OCI-LY1 (cell line): ENCODE results near the gene STAG2.

Experiments used
- EZH2 ChIP-seq: fragments of 200-600 bp; sonication (generic), shearing (Covaris generic); IDR thresholded peaks from 2 replicates; pipeline ENCODE4 v1.8.0; 2017; ENCODE audit warnings: borderline replicate concordance, mixed run types, mild to moderate bottlenecking, antibody characterized with exemption, low read length, moderate library complexity, mixed read lengths
- TF ChIP-seq, protein P1 (sequence below): fragments of 200-600 bp; sonication (generic), shearing (Covaris generic); IDR thresholded peaks from 2 replicates; pipeline ENCODE4 v1.5.1; 2017; ENCODE audit warnings: mild to moderate bottlenecking, antibody characterized with exemption, low read length, moderate library complexity, mixed read lengths

GRCh38 chrX:123994730-123995129, 33.2 kb downstream of the STAG2 start:
- TF ChIP-seq EZH2, result no peak
- TF ChIP-seq, protein P1, sequence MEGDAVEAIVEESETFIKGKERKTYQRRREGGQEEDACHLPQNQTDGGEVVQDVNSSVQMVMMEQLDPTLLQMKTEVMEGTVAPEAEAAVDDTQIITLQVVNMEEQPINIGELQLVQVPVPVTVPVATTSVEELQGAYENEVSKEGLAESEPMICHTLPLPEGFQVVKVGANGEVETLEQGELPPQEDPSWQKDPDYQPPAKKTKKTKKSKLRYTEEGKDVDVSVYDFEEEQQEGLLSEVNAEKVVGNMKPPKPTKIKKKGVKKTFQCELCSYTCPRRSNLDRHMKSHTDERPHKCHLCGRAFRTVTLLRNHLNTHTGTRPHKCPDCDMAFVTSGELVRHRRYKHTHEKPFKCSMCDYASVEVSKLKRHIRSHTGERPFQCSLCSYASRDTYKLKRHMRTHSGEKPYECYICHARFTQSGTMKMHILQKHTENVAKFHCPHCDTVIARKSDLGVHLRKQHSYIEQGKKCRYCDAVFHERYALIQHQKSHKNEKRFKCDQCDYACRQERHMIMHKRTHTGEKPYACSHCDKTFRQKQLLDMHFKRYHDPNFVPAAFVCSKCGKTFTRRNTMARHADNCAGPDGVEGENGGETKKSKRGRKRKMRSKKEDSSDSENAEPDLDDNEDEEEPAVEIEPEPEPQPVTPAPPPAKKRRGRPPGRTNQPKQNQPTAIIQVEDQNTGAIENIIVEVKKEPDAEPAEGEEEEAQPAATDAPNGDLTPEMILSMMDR, result no peak
